DOHH2 (cell line): ENCODE results near the gene CARD6.
"Not testable (repeated sequence)": the region's sequence is repeated elsewhere in the genome, so short reads cannot be mapped to it uniquely, and the experiment has no call there.

Experiments used
- H3F3A ChIP-seq: fragments of 200-600 bp; sonication (generic), shearing (Covaris generic); 2 replicates; pipeline ENCODE4 v1.6.0; 2016; ENCODE audit warnings: antibody characterized with exemption, mild to moderate bottlenecking; ENCODE audit not compliant: control insufficient read depth, insufficient read depth
- H3K27ac ChIP-seq: fragments of 200-600 bp; sonication (generic); 2 replicates; pipeline ENCODE4 v1.5.1; 2014; ENCODE audit warnings: low read depth, mild to moderate bottlenecking, low read length, moderate library complexity
- H3K27me3 ChIP-seq: fragments of 200-600 bp; sonication (generic); 2 replicates; pipeline ENCODE4 v1.6.1; 2014; ENCODE audit warnings: mild to moderate bottlenecking, low read length, mixed read lengths; ENCODE audit not compliant: control insufficient read depth
- H3K36me3 ChIP-seq: fragments of 200-600 bp; sonication (generic); 2 replicates; pipeline ENCODE4 v1.6.1; 2014; ENCODE audit warnings: mild to moderate bottlenecking, low read length, moderate library complexity, mixed read lengths; ENCODE audit not compliant: control insufficient read depth
- H3K4me1 ChIP-seq: fragments of 200-600 bp; sonication (generic); 2 replicates; pipeline ENCODE4 v1.6.1; 2014; ENCODE audit warnings: mild to moderate bottlenecking, low read length, mixed read lengths; ENCODE audit not compliant: control insufficient read depth
- H3K4me2 ChIP-seq: fragments of 200-600 bp; sonication (generic); 2 replicates; pipeline ENCODE4 v1.6.0; 2014; ENCODE audit warnings: mild to moderate bottlenecking, low read length, moderate library complexity
- H3K4me3 ChIP-seq: fragments of 200-600 bp; sonication (generic); 2 replicates; pipeline ENCODE4 v1.5.1; 2014; ENCODE audit warnings: mild to moderate bottlenecking, low read length, mixed read lengths
- H3K79me2 ChIP-seq: fragments of 200-600 bp; sonication (generic); 2 replicates; pipeline ENCODE4 v1.6.1; 2014; ENCODE audit warnings: mild to moderate bottlenecking, low read length, mixed read lengths; ENCODE audit not compliant: control insufficient read depth
- H3K9me2 ChIP-seq: fragments of 200-600 bp; sonication (generic); replicated peaks from 2 replicates; pipeline ENCODE4 v1.6.1; 2014; ENCODE audit warnings: mild to moderate bottlenecking, low read length, mixed read lengths; ENCODE audit not compliant: control insufficient read depth
- H3K9me3 ChIP-seq: fragments of 200-600 bp; sonication (generic); 2 replicates; pipeline ENCODE4 v1.6.1; 2014; ENCODE audit warnings: antibody characterized with exemption, low read length, mixed read lengths; ENCODE audit not compliant: control insufficient read depth, insufficient read depth
- H4K20me1 ChIP-seq: fragments of 200-600 bp; sonication (generic); 2 replicates; pipeline ENCODE4 v1.6.0; 2014; ENCODE audit warnings: low read depth, mild to moderate bottlenecking, antibody characterized with exemption, low read length, moderate library complexity; ENCODE audit not compliant: control insufficient read depth, insufficient read depth
- CTCF ChIP-seq: fragments of 200-600 bp; sonication (generic); IDR thresholded peaks from one replicate; pipeline ENCODE4 v1.5.1; 2014; ENCODE audit warnings: antibody characterized with exemption, mild to moderate bottlenecking, low read depth, low read length; ENCODE audit not compliant: poor library complexity, severe bottlenecking
- EZH2phosphoT487 ChIP-seq: fragments of 200-600 bp; sonication (generic); IDR thresholded peaks from 2 replicates; pipeline ENCODE4 v1.6.1; 2017; ENCODE audit warnings: borderline replicate concordance, mild to moderate bottlenecking, antibody characterized with exemption, low read length, moderate library complexity, mixed read lengths

The CARD6 gene

GRCh38 chr5:40871177-40871576, 30.0 kb downstream of the CARD6 start:
- Histone ChIP-seq H3K4me1 (no peaks in the 10 kb centered on the region), H3K9me2 (no peaks in the 10 kb centered on the region), H3K27me3 (peaks cover 3% of the 10 kb centered on the region; the same call in 1 of the 2 replicates), H3K79me2 (no peaks in the 10 kb centered on the region), H3K9me3 (no peaks in the 10 kb centered on the region), H3K27ac (no peak overlapping the region), H4K20me1 (no peaks in the 10 kb centered on the region), H3K4me3 (no peak overlapping the region), H3F3A (no peaks in the 10 kb centered on the region), H3K4me2 (no peak overlapping the region), H3K36me3 (no peaks in the 10 kb centered on the region)
- no peak for TF ChIP-seq CTCF
- TF ChIP-seq EZH2phosphoT487: no peak

- H3F3A ChIP-seq, H3K27me3 ChIP-seq, H3K4me2 ChIP-seq, H4K20me1 ChIP-seq, H3K9me2 ChIP-seq, H3K9me3 ChIP-seq, H3K79me2 ChIP-seq, H3K36me3 ChIP-seq, H3K27ac ChIP-seq, H3K4me3 ChIP-seq, H3K4me1 ChIP-seq: not testable (repeated sequence)
These were observed 31.1 kb downstream of the CARD6 start for GRCh38 chr5:40872253-40872652.

- no peaks in the 10 kb centered on the region for H3K79me2 ChIP-seq
- H3K4me3 ChIP-seq: no peak overlapping the region
- H3K4me2 ChIP-seq: no peak overlapping the region
- no peaks in the 10 kb centered on the region for H3K9me3 ChIP-seq
- H3F3A ChIP-seq: no peaks in the 10 kb centered on the region
- TF ChIP-seq EZH2phosphoT487 (no peak), CTCF (no peak)
- no peaks in the 10 kb centered on the region for H3K9me2 ChIP-seq
- no peaks in the 10 kb centered on the region for H3K27me3 ChIP-seq
- H3K27ac ChIP-seq: no peak overlapping the region
- H4K20me1 ChIP-seq: no peaks in the 10 kb centered on the region
- H3K36me3 ChIP-seq: no peaks in the 10 kb centered on the region
- H3K4me1 ChIP-seq: no peaks in the 10 kb centered on the region
These were observed 32.2 kb downstream of the CARD6 start for GRCh38 chr5:40873286-40873880.

- Histone ChIP-seq H3K27ac (no peak overlapping the region), H3K9me2 (no peaks in the 10 kb centered on the region), H4K20me1 (no peaks in the 10 kb centered on the region), H3K9me3 (no peaks in the 10 kb centered on the region), H3K36me3 (no peaks in the 10 kb centered on the region), H3K27me3 (no peaks in the 10 kb centered on the region), H3K4me2 (no peak overlapping the region), H3K4me1 (no peaks in the 10 kb centered on the region), H3K79me2 (no peaks in the 10 kb centered on the region), H3F3A (no peaks in the 10 kb centered on the region), H3K4me3 (no peak overlapping the region)
- TF ChIP-seq EZH2phosphoT487: no peak
- TF ChIP-seq CTCF: no peak
These were observed 34.8 kb downstream of the CARD6 start for GRCh38 chr5:40875958-40876357.
